ENCODE data around the gene ATAD2B.

The ATAD2B gene

GRCh38 chr2:23924589-23925359 lies 2.1 kb downstream of the ATAD2B start:
- H3K27ac ChIP-seq: peak overlapping the region; percentile 97
- TF ChIP-seq, protein P1, sequence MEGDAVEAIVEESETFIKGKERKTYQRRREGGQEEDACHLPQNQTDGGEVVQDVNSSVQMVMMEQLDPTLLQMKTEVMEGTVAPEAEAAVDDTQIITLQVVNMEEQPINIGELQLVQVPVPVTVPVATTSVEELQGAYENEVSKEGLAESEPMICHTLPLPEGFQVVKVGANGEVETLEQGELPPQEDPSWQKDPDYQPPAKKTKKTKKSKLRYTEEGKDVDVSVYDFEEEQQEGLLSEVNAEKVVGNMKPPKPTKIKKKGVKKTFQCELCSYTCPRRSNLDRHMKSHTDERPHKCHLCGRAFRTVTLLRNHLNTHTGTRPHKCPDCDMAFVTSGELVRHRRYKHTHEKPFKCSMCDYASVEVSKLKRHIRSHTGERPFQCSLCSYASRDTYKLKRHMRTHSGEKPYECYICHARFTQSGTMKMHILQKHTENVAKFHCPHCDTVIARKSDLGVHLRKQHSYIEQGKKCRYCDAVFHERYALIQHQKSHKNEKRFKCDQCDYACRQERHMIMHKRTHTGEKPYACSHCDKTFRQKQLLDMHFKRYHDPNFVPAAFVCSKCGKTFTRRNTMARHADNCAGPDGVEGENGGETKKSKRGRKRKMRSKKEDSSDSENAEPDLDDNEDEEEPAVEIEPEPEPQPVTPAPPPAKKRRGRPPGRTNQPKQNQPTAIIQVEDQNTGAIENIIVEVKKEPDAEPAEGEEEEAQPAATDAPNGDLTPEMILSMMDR (conservative IDR thresholded peaks at IDR 0.05): no peak

DNA sequence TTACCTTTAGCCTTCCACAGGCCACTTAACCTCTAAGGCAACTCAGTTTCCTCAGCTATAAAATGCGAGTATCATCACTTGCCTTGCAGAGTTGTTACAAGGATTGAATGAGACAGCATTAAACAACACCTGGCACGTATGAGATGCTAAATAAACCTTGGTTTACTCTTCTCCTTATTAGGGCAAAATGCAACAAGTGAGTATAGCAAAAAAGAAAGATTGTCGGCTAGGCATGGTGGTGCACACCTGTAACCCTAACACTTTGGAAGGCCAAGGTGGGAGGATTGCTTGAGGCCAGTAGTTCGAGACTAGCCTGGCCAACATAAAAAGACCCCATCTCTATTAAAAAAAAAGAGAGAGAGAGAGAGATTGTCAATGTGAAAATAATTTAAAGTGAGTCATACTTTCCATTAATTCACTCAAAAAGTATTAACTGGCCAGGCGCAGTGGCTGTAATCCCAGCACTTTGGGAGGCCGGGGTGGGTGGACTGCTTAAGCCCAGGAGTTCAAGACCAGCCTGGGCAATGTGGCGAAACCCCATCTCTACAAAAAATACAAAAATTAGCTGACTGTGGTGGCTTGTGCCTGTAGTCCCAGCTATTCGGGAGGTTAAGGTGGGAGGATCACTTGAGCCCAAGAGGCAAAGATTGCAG lies 8.0 kb downstream of the ATAD2B start:
- TF ChIP-seq, protein P1 (conservative IDR thresholded peaks at IDR 0.05): no peak
- H3K27ac ChIP-seq: no peak overlapping the region

DNA sequence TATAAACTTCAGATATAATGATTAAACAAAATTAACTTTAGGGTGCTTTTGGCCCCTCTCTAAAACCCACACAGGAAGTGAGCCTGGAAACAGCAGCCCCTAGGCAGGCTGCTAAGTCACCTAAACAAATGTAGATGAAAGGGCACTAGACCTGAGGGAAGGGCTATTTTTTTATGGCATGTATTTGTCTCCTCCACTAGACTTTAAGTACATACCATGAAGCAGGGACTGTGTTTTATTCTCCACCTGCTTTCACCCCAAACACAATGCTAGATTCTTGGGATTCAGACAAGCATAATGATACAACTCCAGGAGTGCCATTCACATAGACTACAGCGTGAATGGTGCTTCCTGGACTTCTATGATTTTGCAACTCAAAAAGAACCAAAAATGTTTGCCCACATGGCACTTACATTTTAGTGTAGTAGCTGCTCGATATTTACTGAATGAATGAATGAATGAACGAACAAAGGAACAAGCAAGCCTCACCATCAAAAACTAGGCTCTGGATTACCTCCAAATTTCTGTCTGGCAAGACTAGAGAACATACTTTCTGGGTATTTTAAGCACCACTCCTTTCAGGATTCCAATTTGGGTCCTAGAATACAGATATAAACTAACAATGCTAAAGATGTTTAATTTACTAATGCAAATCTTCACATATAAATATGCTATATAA lies 10.1 kb downstream of the ATAD2B start:
- no peak overlapping the region for H3K27ac ChIP-seq

DNA sequence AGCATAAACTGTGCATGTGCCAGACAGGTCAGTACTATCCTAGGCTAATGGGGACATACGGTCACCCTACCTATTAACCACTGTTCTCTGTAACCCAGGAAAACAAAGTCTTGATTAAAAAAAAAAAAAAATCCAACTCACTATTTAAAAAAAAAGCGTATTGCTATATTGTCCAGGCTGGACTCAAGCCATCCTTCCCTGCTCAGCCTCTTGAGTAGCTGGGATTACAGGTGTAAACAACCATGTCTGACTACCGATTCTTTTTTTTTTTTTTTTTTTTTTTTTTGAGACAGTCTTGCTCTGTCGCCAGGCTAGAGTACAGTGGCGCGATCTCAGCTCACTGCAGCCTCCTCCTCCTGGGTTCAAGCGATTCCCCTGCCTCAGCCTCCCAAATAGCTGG lies 11.6 kb downstream of the ATAD2B start:
- H3K27ac ChIP-seq: no peak overlapping the region
- TF ChIP-seq, protein P1 (conservative IDR thresholded peaks at IDR 0.05): no peak

More for the DNA sequence above, 10.1 kb downstream of the ATAD2B start:
- TF ChIP-seq, protein P1 (conservative IDR thresholded peaks at IDR 0.05): no peak

DNA sequence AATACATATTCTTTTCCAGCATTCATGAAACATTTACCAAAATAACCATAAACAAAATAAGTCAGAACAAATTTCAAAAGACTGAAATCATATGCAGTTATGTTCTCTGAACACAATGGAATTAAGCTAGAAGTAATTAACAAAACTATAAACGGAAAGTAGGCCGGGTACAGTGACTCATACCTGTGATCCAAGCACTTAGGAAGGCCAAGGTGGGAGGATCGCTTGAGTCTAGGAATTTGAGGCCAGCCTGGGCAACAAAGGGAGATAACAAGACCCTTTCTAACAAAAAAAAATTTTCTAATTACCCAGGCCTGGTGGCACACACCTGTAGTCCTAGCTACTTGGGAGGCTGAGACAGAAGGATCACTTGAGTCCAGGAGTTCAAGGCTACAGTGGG lies 14.9 kb downstream of the ATAD2B start:
- no peak overlapping the region for H3K27ac ChIP-seq

GRCh38 chr2:23905155-23905554 lies 21.8 kb downstream of the ATAD2B start:
- TF ChIP-seq, protein P1 (conservative IDR thresholded peaks at IDR 0.05): no peak
- H3K27ac ChIP-seq: no peak overlapping the region

More for the DNA sequence above, 14.9 kb downstream of the ATAD2B start:
- TF ChIP-seq, protein P1 (conservative IDR thresholded peaks at IDR 0.05): no peak

- H3K27ac ChIP-seq: no peak overlapping the region
- TF ChIP-seq, protein P1 (conservative IDR thresholded peaks at IDR 0.05): no peak
Observed at GRCh38 chr2:23904692-23905091, 22.2 kb downstream of the ATAD2B start.

All from VCaP (cell line).